ENCODE measurements around the gene CMKLR1. TPM values are rescaled to one million over a fixed set of nuclear protein-coding genes. Genes with fewer than 3 reads are reported as not detected.

The CMKLR1 gene
- total RNA-seq, 1 donor from 2014 or later, result 10.1 TPM

- Histone ChIP-seq H3K9me3 (no peaks in the 10 kb centered on the region), H3K4me3 (no peak overlapping the region), H3K27me3 (no peaks in the 10 kb centered on the region), H3K27ac (no peak overlapping the region), H3K4me1 (peaks cover 8% of the 10 kb centered on the region), H3K36me3 (no peaks in the 10 kb centered on the region)
- no peak for DNase-seq (ENCODE audit: extremely low spot score in 2 of 2)
- TF ChIP-seq POLR2AphosphoS5 (IDR thresholded peaks at IDR 0.05; ENCODE audit: insufficient read depth in 1 of 2, low read depth in 1 of 2), result no peak
- intact Hi-C loops (cut with DNase I), result no loop called here
Measured at GRCh38 chr12:108340037-108340436, 926 bp upstream of the CMKLR1 start.

GRCh38 chr12:108337235-108338223 is 1.6 kb downstream of the CMKLR1 start:
- no peak overlapping the region for H3K27ac ChIP-seq
- no peaks in the 10 kb centered on the region for H3K27me3 ChIP-seq
- H3K9me3 ChIP-seq, result no peaks in the 10 kb centered on the region
- intact Hi-C loops (cut with DNase I), result no loop called here
- peaks cover 8% of the 10 kb centered on the region for H3K4me1 ChIP-seq
- no peak for TF ChIP-seq CTCF (IDR thresholded peaks at IDR 0.05)
- TF ChIP-seq POLR2A (IDR thresholded peaks at IDR 0.05), result no peak
- no peak for TF ChIP-seq POLR2AphosphoS5 (IDR thresholded peaks at IDR 0.05; ENCODE audit: insufficient read depth in 1 of 2, low read depth in 1 of 2)
- no peaks in the 10 kb centered on the region for H3K36me3 ChIP-seq
- H3K4me3 ChIP-seq, result peak overlapping the region in 1 of 2 donors; percentile 3
- no peak for DNase-seq (ENCODE audit: extremely low spot score in 2 of 2)

GRCh38 chr12:108335349-108336119 is 3.6 kb downstream of the CMKLR1 start:
- DNase-seq (ENCODE audit: extremely low spot score in 2 of 2), result no peak
- H3K27me3 ChIP-seq, result no peaks in the 10 kb centered on the region
- no peaks in the 10 kb centered on the region for H3K9me3 ChIP-seq
- peaks cover 8% of the 10 kb centered on the region for H3K4me1 ChIP-seq
- intact Hi-C loops (cut with DNase I), result no loop called here
- H3K4me3 ChIP-seq, result no peak overlapping the region
- TF ChIP-seq CTCF (IDR thresholded peaks at IDR 0.05) (no peak), POLR2AphosphoS5 (IDR thresholded peaks at IDR 0.05; ENCODE audit: insufficient read depth in 1 of 2, low read depth in 1 of 2) (no peak), POLR2A (IDR thresholded peaks at IDR 0.05) (no peak)
- no peaks in the 10 kb centered on the region for H3K36me3 ChIP-seq
- no peak overlapping the region for H3K27ac ChIP-seq

GRCh38 chr12:108333898-108334699 is 5.0 kb downstream of the CMKLR1 start:
- DNase-seq (ENCODE audit: extremely low spot score in 2 of 2), result no peak
- H3K36me3 ChIP-seq, result no peaks in the 10 kb centered on the region
- intact Hi-C loops (cut with DNase I), result no loop called here
- no peak overlapping the region for H3K4me3 ChIP-seq
- no peak overlapping the region for H3K27ac ChIP-seq
- H3K27me3 ChIP-seq, result no peaks in the 10 kb centered on the region
- peaks cover 2% of the 10 kb centered on the region for H3K4me1 ChIP-seq
- no peak for TF ChIP-seq POLR2AphosphoS5 (IDR thresholded peaks at IDR 0.05; ENCODE audit: insufficient read depth in 1 of 2, low read depth in 1 of 2)
- no peak for TF ChIP-seq CTCF (IDR thresholded peaks at IDR 0.05)
- H3K9me3 ChIP-seq, result no peaks in the 10 kb centered on the region

- no peak for DNase-seq (ENCODE audit: extremely low spot score in 2 of 2)
- H3K36me3 ChIP-seq, result no peaks in the 10 kb centered on the region
- TF ChIP-seq CTCF (IDR thresholded peaks at IDR 0.05) (no peak), POLR2AphosphoS5 (IDR thresholded peaks at IDR 0.05; ENCODE audit: insufficient read depth in 1 of 2, low read depth in 1 of 2) (no peak), POLR2A (IDR thresholded peaks at IDR 0.05) (no peak)
- no peaks in the 10 kb centered on the region for H3K9me3 ChIP-seq
- peaks cover 11% of the 10 kb centered on the region for H3K4me1 ChIP-seq
- intact Hi-C loops (cut with DNase I), result no loop called here
- no peak overlapping the region for H3K4me3 ChIP-seq
- no peak overlapping the region for H3K27ac ChIP-seq
- no peaks in the 10 kb centered on the region for H3K27me3 ChIP-seq
Measured at GRCh38 chr12:108332791-108333382, 6.2 kb downstream of the CMKLR1 start.
